GM12891 (cell line): ENCODE results near the gene MARCHF9.

ENCODE experiments used
- PAX5 ChIP-seq: IDR thresholded peaks from 2 replicates; pipeline ENCODE4 v1.6.1; 2011; ENCODE audit warnings: low read length, moderate library complexity, mild to moderate bottlenecking; ENCODE audit not compliant: insufficient read depth, severe bottlenecking
- POLR2A ChIP-seq: IDR thresholded peaks from 2 replicates; pipeline ENCODE4 v1.6.1; 2011; ENCODE audit warnings: low read depth, low read length, control low read depth

DNA sequence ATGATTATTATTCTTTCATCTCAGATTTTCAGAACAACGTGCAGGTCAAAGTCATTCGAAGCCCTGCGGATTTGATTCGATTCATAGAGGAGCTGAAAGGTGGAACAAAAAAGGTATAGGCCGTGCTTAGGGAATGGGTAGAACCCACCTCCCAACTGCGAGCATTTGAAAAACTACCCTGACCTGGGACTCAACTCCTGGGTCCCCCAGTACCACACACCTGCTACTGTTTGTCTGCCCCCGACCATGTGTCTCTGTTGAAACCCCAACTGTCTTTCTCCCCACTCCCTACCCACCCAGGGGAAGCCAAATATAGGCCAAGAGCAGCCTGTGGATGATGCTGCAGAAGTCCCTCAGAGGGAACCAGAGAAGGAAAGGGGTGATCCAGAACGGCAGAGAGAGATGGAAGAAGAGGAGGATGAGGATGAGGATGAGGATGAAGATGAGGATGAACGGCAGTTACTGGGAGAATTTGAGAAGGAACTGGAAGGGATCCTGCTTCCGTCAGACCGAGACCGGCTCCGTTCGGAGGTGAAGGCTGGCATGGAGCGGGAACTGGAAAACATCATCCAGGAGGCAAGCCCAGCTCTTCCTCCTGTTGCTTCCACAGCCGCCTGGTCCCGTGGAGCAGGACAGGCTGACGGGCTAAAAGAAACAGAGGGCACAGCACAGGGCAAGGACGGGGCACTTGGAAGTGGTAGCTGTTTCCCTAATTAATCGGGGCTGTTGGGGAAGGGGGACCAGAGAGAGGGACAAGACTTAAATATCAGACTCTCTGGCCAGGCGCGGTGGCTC is 36.9 kb upstream of the MARCHF9 start:
- TF ChIP-seq POLR2A (no peak), PAX5 (no peak)
